Measurements from ENCODE around the gene KIF4A. TPM values are rescaled to one million over a fixed set of nuclear protein-coding genes. Genes with fewer than 3 reads are reported as not detected.

Gene KIF4A
- total and polyA plus RNA-seq, 10 of the 15 experiments (the other 5 are each of a cell fraction or from before 2014, with no cell fraction given), result 10.8 to 28.8 (median 22.5) TPM

Small RNA genes within 50 kb of the gene (small RNA-seq; reads per million reads assigned to genes)
- gene RNA5SP507 (0.35 reads per million), gene RNU4-81P (not detected), gene RNY4P23 (4.0 reads per million, percentile 84 among the genes with 10 or more reads in this experiment)

Other genes starting within 250 kb of the KIF4A start
Only the 7 nearest of the 11 such genes appear.
- gene DGAT2L6, start 112.6 kb upstream of the KIF4A start, total RNA-seq (2014; rRNA removed), result 0.34 and 0.49 TPM in 2 replicates
- 0.23 and 0.31 TPM in 2 replicates for gene DGAT2L6, start 112.6 kb upstream of the KIF4A start, total RNA-seq (2014; rRNA removed; fragmentation: Illumina TruSeq; extraction: Trizol)
- 0.16 TPM in 1 of 2 replicates, not detected in the other for gene DGAT2L6, start 112.6 kb upstream of the KIF4A start, total RNA-seq (2021)
- gene DGAT2L6, start 112.6 kb upstream of the KIF4A start, polyA plus RNA-seq (2011; rRNA removed), result 0.58 and 1.2 TPM in 2 replicates
- gene DGAT2L6, start 112.6 kb upstream of the KIF4A start, polyA plus RNA-seq (2014; fragmentation: Illumina TruSeq; extraction: Trizol), result 0.43 and 0.68 TPM in 2 replicates
- gene DGAT2L6, start 112.6 kb upstream of the KIF4A start, polyA plus RNA-seq (2014; fragmentation: Nextera tagmentation; extraction: Ambion mirVana), result under 1 TPM; 0.11 to 0.23 TPM
- gene DGAT2L6, start 112.6 kb upstream of the KIF4A start, polyA plus RNA-seq (2014; rRNA removed), result 0.08 and 0.43 TPM in 2 replicates
- gene DGAT2L6, start 112.6 kb upstream of the KIF4A start, polyA plus RNA-seq (2016; fragmentation: Nextera tagmentation; extraction: Ambion mirVana), result not detected
- not detected in 2 replicates for gene AWAT1, start 55.4 kb upstream of the KIF4A start, total RNA-seq (2014; rRNA removed)
- gene AWAT1, start 55.4 kb upstream of the KIF4A start, total RNA-seq (2014; rRNA removed; fragmentation: Illumina TruSeq; extraction: Trizol), result not detected in 2 replicates
- not detected in 2 replicates for gene AWAT1, start 55.4 kb upstream of the KIF4A start, total RNA-seq (2021)
- gene AWAT1, start 55.4 kb upstream of the KIF4A start, polyA plus RNA-seq (2011; rRNA removed), result not detected in 2 replicates
- gene AWAT1, start 55.4 kb upstream of the KIF4A start, polyA plus RNA-seq (2014; fragmentation: Illumina TruSeq; extraction: Trizol), result not detected in 2 replicates
- gene AWAT1, start 55.4 kb upstream of the KIF4A start, polyA plus RNA-seq (2014; fragmentation: Nextera tagmentation; extraction: Ambion mirVana), result not detected
- gene AWAT1, start 55.4 kb upstream of the KIF4A start, polyA plus RNA-seq (2014; rRNA removed), result not detected in 2 replicates
- not detected for gene AWAT1, start 55.4 kb upstream of the KIF4A start, polyA plus RNA-seq (2016; fragmentation: Nextera tagmentation; extraction: Ambion mirVana)
- gene P2RY4, start 29.9 kb upstream of the KIF4A start, total RNA-seq (2014; rRNA removed), result not detected in 2 replicates
- not detected in 2 replicates for gene P2RY4, start 29.9 kb upstream of the KIF4A start, total RNA-seq (2014; rRNA removed; fragmentation: Illumina TruSeq; extraction: Trizol)
- gene P2RY4, start 29.9 kb upstream of the KIF4A start, total RNA-seq (2021), result 0.13 TPM in 1 of 2 replicates, not detected in the other
- 0.07 TPM in 1 of 2 replicates, not detected in the other for gene P2RY4, start 29.9 kb upstream of the KIF4A start, polyA plus RNA-seq (2011; rRNA removed)
- gene P2RY4, start 29.9 kb upstream of the KIF4A start, polyA plus RNA-seq (2014; fragmentation: Illumina TruSeq; extraction: Trizol), result not detected in 2 replicates
- gene P2RY4, start 29.9 kb upstream of the KIF4A start, polyA plus RNA-seq (2014; fragmentation: Nextera tagmentation; extraction: Ambion mirVana), result not detected
- 0.33 and 0.44 TPM in 2 replicates for gene P2RY4, start 29.9 kb upstream of the KIF4A start, polyA plus RNA-seq (2014; rRNA removed)
- gene P2RY4, start 29.9 kb upstream of the KIF4A start, polyA plus RNA-seq (2016; fragmentation: Nextera tagmentation; extraction: Ambion mirVana), result not detected
- gene ARR3, start 21.8 kb upstream of the KIF4A start, total RNA-seq (2014; rRNA removed), result not detected in 2 replicates
- not detected in 2 replicates for gene ARR3, start 21.8 kb upstream of the KIF4A start, total RNA-seq (2014; rRNA removed; fragmentation: Illumina TruSeq; extraction: Trizol)
- gene ARR3, start 21.8 kb upstream of the KIF4A start, total RNA-seq (2021), result not detected in 2 replicates
- gene ARR3, start 21.8 kb upstream of the KIF4A start, polyA plus RNA-seq (2011; rRNA removed), result not detected in 2 replicates
- not detected in 2 replicates for gene ARR3, start 21.8 kb upstream of the KIF4A start, polyA plus RNA-seq (2014; fragmentation: Illumina TruSeq; extraction: Trizol)
- not detected for gene ARR3, start 21.8 kb upstream of the KIF4A start, polyA plus RNA-seq (2014; fragmentation: Nextera tagmentation; extraction: Ambion mirVana)
- not detected in 2 replicates for gene ARR3, start 21.8 kb upstream of the KIF4A start, polyA plus RNA-seq (2014; rRNA removed)
- not detected for gene ARR3, start 21.8 kb upstream of the KIF4A start, polyA plus RNA-seq (2016; fragmentation: Nextera tagmentation; extraction: Ambion mirVana)
- not detected in 2 replicates for gene RAB41, start 7.9 kb upstream of the KIF4A start, total RNA-seq (2014; rRNA removed)
- gene RAB41, start 7.9 kb upstream of the KIF4A start, total RNA-seq (2014; rRNA removed; fragmentation: Illumina TruSeq; extraction: Trizol), result not detected in 2 replicates
- not detected in 2 replicates for gene RAB41, start 7.9 kb upstream of the KIF4A start, total RNA-seq (2021)
- not detected in 2 replicates for gene RAB41, start 7.9 kb upstream of the KIF4A start, polyA plus RNA-seq (2011; rRNA removed)
- gene RAB41, start 7.9 kb upstream of the KIF4A start, polyA plus RNA-seq (2014; fragmentation: Illumina TruSeq; extraction: Trizol), result not detected in 2 replicates
- gene RAB41, start 7.9 kb upstream of the KIF4A start, polyA plus RNA-seq (2014; fragmentation: Nextera tagmentation; extraction: Ambion mirVana), result under 1 TPM in 1 of 2 experiments, not detected in 1; 0.05 TPM
- not detected in 2 replicates for gene RAB41, start 7.9 kb upstream of the KIF4A start, polyA plus RNA-seq (2014; rRNA removed)
- under 1 TPM in 1 of 2 experiments, not detected in 1; 0.31 TPM for gene RAB41, start 7.9 kb upstream of the KIF4A start, polyA plus RNA-seq (2016; fragmentation: Nextera tagmentation; extraction: Ambion mirVana)
- 31.7 and 32.4 TPM in 2 replicates for gene PDZD11, start 177 bp upstream of the KIF4A start, total RNA-seq (2014; rRNA removed)
- gene PDZD11, start 177 bp upstream of the KIF4A start, total RNA-seq (2014; rRNA removed; fragmentation: Illumina TruSeq; extraction: Trizol), result 27.4 and 28.4 TPM in 2 replicates
- 26.1 and 29.4 TPM in 2 replicates for gene PDZD11, start 177 bp upstream of the KIF4A start, total RNA-seq (2021)
- gene PDZD11, start 177 bp upstream of the KIF4A start, polyA plus RNA-seq (2011; rRNA removed), result 57.6 and 73.4 TPM in 2 replicates
- gene PDZD11, start 177 bp upstream of the KIF4A start, polyA plus RNA-seq (2014; fragmentation: Illumina TruSeq; extraction: Trizol), result 53.5 and 76.0 TPM in 2 replicates
- 100 to 1,000 TPM in 1 of 2 experiments, 10 to 100 TPM in 1; 76.0 to 123 TPM for gene PDZD11, start 177 bp upstream of the KIF4A start, polyA plus RNA-seq (2014; fragmentation: Nextera tagmentation; extraction: Ambion mirVana)
- gene PDZD11, start 177 bp upstream of the KIF4A start, polyA plus RNA-seq (2014; rRNA removed), result 39.7 and 47.1 TPM in 2 replicates
- 10 to 100 TPM; 56.5 to 59.1 TPM for gene PDZD11, start 177 bp upstream of the KIF4A start, polyA plus RNA-seq (2016; fragmentation: Nextera tagmentation; extraction: Ambion mirVana)
- 0.11 TPM in 1 of 2 replicates, not detected in the other for gene GDPD2, start 133.2 kb downstream of the KIF4A start, total RNA-seq (2014; rRNA removed)
- 0.09 TPM in 1 of 2 replicates, not detected in the other for gene GDPD2, start 133.2 kb downstream of the KIF4A start, total RNA-seq (2014; rRNA removed; fragmentation: Illumina TruSeq; extraction: Trizol)
- gene GDPD2, start 133.2 kb downstream of the KIF4A start, total RNA-seq (2021), result not detected in 2 replicates
- 0.04 TPM in 2 replicates for gene GDPD2, start 133.2 kb downstream of the KIF4A start, polyA plus RNA-seq (2011; rRNA removed)
- gene GDPD2, start 133.2 kb downstream of the KIF4A start, polyA plus RNA-seq (2014; fragmentation: Illumina TruSeq; extraction: Trizol), result not detected in 2 replicates
- not detected for gene GDPD2, start 133.2 kb downstream of the KIF4A start, polyA plus RNA-seq (2014; fragmentation: Nextera tagmentation; extraction: Ambion mirVana)
- not detected in 2 replicates for gene GDPD2, start 133.2 kb downstream of the KIF4A start, polyA plus RNA-seq (2014; rRNA removed)
- gene GDPD2, start 133.2 kb downstream of the KIF4A start, polyA plus RNA-seq (2016; fragmentation: Nextera tagmentation; extraction: Ambion mirVana), result not detected

All from GM12878 (cell line).